ENCODE data around the gene YAE1. TPM values are rescaled to one million over a fixed set of nuclear protein-coding genes. Genes with fewer than 3 reads are reported as not detected.

The YAE1 gene
- total RNA-seq, 1 donor from 2014 or later = 12.8 TPM

DNA sequence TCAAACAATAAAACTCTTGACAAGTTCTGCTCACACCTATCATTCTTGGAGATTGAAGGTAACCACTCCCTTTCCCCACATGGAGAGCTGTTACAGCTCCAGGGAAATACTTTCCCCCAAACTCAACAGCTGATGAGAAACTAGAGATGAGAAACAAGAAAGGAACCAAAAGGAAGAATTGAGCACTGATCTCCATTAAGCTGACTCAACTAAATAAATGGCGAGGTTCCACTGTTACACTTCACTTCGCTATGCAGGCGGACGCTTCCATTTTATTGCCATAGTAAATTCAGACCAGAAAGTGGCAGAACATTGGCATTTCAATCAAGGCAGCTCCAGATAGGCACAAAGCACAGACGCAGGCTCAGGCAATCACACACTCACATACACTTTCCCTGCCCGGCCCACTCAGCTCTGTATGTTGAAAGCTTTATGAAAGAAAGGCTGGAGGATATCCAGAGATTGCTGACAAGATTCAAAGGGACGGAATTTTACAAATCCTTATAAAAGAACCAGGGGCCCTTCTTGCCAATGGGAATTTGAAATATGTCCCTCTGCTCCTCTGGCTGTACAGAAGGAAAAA is 11.5 kb upstream of the YAE1 start:
- intact Hi-C loops (cut with micrococcal nuclease) = no loop called here

DNA sequence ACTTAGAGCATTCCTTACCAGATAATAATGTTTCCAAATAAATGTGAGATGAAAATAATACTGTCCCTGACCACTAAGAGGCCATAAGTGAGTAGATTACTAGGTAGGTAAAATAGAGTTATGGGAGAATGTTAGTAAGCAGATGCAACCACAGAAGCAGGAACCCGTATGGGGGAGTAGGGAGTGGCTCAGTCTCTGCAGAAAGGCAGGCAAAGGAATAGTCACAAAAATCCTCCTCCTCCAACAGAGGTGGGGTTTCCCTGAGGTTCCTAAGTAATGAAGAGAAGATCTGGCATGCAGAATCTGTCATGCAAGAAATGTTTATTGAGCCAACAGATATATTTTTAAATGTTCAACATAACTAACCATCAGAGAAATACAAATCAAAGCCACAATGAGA is 9.0 kb upstream of the YAE1 start:
- intact Hi-C loops (cut with micrococcal nuclease) = no loop called here

- intact Hi-C loops (cut with micrococcal nuclease) = no loop called here
Observed at GRCh38 chr7:39557911-39558310, 8.3 kb upstream of the YAE1 start.

DNA sequence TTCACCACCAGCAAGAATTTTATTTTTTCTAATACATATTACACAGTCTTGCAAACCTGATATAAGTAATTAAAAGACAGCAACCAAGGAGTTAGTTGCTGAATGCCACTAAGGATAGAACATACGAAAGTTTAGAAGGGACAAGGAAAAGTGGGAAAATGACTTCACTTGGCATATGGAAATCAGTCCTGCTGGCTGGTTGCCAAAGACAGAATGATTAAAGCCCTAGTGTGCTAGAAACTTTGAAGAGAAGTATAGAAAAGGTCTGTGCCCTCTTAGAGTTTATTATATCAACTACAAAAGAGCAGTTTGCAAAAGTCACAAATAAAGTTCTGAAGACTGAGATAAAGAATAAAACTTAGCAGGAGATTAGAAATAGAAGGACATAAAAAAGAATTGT is 5.8 kb upstream of the YAE1 start:
- intact Hi-C loops (cut with micrococcal nuclease) = loop anchor here (10.0 kb wide), 1 partner anchor 1386 kb away; the partner anchor contains the start of gene STARD3NL

- intact Hi-C loops (cut with micrococcal nuclease) = loop anchor here (10.0 kb wide), 1 partner anchor 1386 kb away; the partner anchor contains the start of gene STARD3NL
Observed at GRCh38 chr7:39560997-39561396, 5.2 kb upstream of the YAE1 start.

DNA sequence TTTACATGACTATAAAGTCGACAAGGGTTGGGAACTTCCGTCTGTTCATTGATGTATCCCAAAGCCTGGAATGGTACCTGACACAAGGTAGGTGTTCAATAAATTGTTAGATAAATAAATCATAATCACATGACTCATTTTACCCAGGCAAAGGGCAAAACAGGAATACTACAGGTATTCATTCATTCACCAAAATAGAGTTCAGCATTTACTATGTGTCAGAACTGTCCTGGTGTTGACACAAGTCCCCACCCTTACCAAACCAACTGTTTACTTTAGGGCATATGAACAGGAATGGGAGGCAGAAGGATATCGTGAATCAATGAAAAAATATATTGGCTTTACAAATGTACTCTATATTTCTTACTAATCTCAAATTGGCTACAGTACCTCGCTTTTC is 666 bp upstream of the YAE1 start:
- intact Hi-C loops (cut with micrococcal nuclease) = loop anchor here (5.0 to 10.0 kb wide), 3 partner anchors 267 to 1391 kb away; partner anchors contain the start of gene STARD3NL

DNA sequence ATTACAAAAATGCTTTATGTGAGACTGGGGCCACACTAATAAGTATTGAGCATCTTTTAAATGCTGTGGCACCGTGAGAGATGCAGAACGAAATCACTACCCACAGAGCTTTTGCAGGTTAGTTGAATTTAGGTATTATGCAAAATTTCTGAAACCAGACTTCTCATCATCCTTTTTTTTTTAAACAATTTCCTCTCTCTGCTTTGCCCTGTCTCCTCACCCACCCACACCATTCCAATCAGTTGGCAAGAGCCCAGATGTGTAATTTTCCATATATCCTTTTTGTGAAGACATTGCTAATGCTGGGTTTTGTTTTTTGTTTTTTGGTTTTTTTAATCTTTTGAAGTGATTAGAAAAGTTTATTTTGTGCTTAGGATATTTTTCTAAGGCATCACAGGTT is 1.1 kb downstream of the YAE1 start:
- intact Hi-C loops (cut with micrococcal nuclease) = loop anchor here (2.0 to 10.0 kb wide), 5 partner anchors 265 to 1392 kb away; partner anchors contain the start of genes MPLKIP, STARD3NL, SUGCT and VPS41

GRCh38 chr7:39574673-39575349 is 8.6 kb downstream of the YAE1 start:
- intact Hi-C loops (cut with micrococcal nuclease) = no loop called here

DNA sequence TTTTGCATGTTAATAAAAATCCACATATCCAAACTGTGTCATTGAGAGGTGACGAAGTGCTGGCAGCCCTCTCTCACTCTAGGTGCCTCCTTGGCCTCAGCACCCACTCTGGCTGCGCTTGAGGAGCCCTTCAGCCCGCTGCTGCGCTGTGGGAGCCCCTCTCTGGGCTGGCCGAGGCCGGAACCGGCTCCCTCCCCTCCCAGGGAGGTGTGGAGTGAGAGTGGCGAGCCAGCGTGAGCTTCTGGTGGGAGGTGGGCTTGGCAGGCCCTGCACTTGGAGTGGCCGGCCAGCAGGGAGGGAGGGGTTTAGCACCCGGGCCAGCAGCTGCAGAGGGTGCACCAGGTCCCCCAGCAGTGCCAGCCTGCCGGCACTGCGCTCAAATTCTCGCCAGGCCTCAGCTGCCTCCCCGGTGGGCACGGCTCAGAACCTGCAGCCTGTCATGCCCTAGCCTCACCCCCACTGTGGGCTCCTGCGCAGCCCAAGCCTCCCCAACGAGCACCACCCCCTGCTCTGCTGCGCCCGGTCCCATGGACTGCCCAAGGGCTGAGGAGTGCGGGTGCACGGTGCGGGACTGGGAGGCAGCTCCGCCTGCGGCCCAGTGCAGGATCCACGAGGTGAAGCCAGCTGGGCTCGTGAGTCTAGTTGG is 11.1 kb downstream of the YAE1 start:
- intact Hi-C loops (cut with micrococcal nuclease) = no loop called here

DNA sequence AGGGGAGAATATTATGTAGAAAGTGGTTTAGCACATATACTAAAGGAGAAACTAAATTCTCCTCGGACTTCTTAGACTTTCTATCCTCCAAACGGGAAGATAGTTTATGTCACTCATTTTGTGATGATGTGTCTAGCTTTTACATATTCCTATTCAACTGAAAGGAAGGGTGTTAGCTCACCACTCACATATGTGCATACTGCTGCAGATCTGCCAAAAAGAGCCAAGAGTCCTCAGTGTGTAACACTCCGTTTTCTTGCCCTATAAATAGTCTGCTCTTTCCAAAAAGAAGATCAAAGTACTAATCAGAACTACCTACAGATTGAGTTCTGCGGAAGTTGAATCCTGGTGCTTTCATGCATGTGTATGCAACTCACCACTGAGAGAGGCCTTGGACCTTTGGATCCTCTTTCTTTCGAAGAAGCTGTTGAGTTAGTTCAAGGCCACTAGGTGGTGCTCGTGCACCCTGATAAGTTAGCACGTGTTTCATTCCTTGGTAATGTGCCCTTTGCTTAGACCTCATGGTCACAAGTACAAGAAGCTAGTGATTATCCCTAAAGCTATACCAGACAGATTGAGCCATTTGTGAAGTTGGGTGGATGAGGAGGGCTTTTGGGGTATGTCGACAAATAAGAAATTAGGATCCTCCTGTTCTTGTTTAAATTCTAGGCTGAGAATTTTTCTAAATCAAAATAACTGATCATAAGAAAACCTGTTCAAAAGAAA is 14.1 kb downstream of the YAE1 start:
- intact Hi-C loops (cut with micrococcal nuclease) = loop anchor here (1.0 to 5.0 kb wide), 6 partner anchors 9 to 472 kb away; partner anchors contain the start of gene RALA

GRCh38 chr7:39582536-39582935 is 16.3 kb downstream of the YAE1 start:
- intact Hi-C loops (cut with micrococcal nuclease) = loop anchor here (5.0 kb wide), 1 partner anchor 255 kb away; no protein-coding TSS in a partner anchor

DNA sequence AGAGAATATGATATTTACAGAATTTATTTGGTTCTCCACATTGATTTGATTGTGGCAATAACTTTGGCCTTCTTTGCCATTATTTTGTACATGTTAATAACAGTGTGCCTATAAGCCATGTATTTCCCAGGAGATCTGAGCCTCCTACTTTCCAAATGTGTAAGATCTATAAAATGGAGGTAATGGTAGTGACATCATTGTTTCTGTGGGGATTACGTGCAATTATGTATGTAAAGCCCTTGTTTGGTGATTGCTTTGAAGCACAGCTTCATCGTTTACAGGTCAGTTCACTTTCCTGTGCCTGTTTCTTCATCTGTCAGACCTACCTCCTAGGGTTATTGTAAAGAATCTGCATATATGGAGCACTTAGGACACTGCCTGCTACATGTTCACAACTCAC is 17.3 kb downstream of the YAE1 start:
- intact Hi-C loops (cut with micrococcal nuclease) = loop anchor here (5.0 kb wide), 1 partner anchor 254 kb away; no protein-coding TSS in a partner anchor

GRCh38 chr7:39587393-39587792 is 21.2 kb downstream of the YAE1 start:
- intact Hi-C loops (cut with micrococcal nuclease) = no loop called here

- intact Hi-C loops (cut with micrococcal nuclease) = loop anchor here (2.0 kb wide), 1 partner anchor 44 kb away; no protein-coding TSS in a partner anchor
Observed at GRCh38 chr7:39588416-39588815, 22.2 kb downstream of the YAE1 start.

- intact Hi-C loops (cut with micrococcal nuclease) = loop anchor here (1.0 to 2.0 kb wide), 7 partner anchors 9 to 545 kb away; partner anchors contain the start of genes MPLKIP, RALA and YAE1
Observed at GRCh38 chr7:39589323-39590111, 23.3 kb downstream of the YAE1 start.

DNA sequence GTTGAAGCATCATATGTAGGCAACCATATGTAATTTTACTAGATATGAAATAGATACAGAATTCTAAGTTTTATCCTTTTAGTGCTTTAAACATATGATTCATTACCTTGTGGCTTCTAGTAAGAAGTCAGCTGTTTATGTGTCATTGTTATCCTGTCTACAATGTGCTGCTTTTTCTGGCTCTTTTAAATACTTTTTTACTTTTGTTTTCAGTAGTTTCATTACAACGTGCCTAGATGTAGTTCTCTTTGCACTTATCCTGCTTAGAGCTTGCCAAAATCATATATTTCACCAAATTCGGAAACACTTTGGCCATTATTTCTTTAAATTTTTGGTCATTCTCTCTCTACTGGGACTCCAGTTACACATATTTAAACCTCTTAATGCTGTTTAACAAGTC is 26.4 kb downstream of the YAE1 start:
- intact Hi-C loops (cut with micrococcal nuclease) = loop anchor here (1.0 kb wide), 2 partner anchors 16 to 30 kb away; no protein-coding TSS in a partner anchor

GRCh38 chr7:39594988-39595620 is 28.9 kb downstream of the YAE1 start:
- intact Hi-C loops (cut with micrococcal nuclease) = no loop called here

GRCh38 chr7:39602351-39602750 is 36.1 kb downstream of the YAE1 start:
- intact Hi-C loops (cut with micrococcal nuclease) = no loop called here

DNA sequence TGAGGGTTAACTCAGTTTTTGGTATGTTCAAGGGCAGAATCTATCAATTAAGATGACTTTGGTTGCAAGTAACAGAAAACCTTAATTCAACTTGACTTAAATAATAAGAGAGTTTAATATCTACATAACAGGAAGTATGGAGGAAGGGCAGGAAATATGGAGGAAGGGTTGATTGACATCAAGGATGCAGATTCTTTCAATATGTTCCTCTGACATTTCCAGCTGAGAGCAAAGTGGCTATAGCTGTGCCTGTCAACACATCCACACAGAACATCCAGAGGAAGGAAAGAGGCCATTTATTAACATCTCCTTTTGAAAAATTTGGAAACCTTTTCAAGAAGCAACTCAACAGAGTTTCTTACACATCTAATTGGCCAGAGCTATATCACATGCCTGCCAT is 37.7 kb downstream of the YAE1 start:
- intact Hi-C loops (cut with micrococcal nuclease) = no loop called here

DNA sequence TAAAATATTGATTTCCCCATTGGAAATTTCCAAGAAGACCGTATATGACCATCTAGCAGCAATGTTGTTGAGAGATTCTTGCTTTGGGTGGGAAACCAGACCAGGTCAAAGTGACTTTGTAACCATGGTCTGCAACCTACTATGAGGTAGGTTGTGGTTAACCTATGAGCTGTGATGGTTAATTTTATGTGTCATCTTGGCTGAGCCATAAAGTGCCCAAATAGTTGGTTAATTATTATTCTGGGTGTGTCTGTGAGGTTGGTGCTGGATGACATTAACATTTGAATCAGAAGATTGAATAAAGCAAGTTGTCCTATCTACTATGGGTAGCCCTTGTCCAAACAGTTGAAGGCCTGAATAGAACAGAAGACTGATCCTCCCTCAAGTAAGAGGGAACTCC is 38.9 kb downstream of the YAE1 start:
- intact Hi-C loops (cut with micrococcal nuclease) = no loop called here

All from T-helper 1 cell treated with Interleukin-12 subunit alpha and Interleukin-12 subunit beta and Interleukin-4 antibody, amounts not matched to agents 30 ng/mL and 1 ng/mL, for 36 hours (primary cell).